ENCODE results near the gene DDX59.

GRCh38 chr1:200708161-200708560 is 38.5 kb upstream of the DDX59 start:
- TF ChIP-seq, protein P1, sequence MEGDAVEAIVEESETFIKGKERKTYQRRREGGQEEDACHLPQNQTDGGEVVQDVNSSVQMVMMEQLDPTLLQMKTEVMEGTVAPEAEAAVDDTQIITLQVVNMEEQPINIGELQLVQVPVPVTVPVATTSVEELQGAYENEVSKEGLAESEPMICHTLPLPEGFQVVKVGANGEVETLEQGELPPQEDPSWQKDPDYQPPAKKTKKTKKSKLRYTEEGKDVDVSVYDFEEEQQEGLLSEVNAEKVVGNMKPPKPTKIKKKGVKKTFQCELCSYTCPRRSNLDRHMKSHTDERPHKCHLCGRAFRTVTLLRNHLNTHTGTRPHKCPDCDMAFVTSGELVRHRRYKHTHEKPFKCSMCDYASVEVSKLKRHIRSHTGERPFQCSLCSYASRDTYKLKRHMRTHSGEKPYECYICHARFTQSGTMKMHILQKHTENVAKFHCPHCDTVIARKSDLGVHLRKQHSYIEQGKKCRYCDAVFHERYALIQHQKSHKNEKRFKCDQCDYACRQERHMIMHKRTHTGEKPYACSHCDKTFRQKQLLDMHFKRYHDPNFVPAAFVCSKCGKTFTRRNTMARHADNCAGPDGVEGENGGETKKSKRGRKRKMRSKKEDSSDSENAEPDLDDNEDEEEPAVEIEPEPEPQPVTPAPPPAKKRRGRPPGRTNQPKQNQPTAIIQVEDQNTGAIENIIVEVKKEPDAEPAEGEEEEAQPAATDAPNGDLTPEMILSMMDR (IDR thresholded peaks at IDR 0.05; ENCODE audit: poor library complexity) = no peak
- TF ChIP-seq EZH2 (IDR thresholded peaks at IDR 0.05; ENCODE audit: borderline replicate concordance) (no peak), EZH2phosphoT487 (IDR thresholded peaks at IDR 0.05; ENCODE audit: low read depth, severe bottlenecking, unreplicated experiment) (no peak)
